ENCODE results near the gene SRPK3.

SRPK3 gene

DNA sequence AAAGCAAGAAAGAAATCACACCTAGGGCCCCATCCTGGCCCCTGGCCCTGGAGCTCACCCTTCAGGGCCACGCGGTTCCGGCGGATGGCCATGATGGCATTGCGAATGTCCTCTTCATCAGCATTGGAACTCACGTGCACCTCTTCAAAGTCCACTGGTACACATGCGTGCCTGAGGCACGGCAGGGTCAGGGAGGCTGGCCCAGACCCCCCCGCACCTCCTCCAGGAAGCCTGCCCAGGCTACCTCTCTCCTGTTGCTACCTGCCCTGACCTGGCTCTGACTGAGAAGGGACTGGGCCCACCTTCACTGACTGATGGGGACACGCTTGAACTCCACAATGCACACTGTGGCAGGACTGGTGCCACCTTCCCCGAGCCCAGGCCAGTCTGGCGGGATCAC, 8.8 kb downstream of the SRPK3 start:
- no peak for DNase-seq

DNA sequence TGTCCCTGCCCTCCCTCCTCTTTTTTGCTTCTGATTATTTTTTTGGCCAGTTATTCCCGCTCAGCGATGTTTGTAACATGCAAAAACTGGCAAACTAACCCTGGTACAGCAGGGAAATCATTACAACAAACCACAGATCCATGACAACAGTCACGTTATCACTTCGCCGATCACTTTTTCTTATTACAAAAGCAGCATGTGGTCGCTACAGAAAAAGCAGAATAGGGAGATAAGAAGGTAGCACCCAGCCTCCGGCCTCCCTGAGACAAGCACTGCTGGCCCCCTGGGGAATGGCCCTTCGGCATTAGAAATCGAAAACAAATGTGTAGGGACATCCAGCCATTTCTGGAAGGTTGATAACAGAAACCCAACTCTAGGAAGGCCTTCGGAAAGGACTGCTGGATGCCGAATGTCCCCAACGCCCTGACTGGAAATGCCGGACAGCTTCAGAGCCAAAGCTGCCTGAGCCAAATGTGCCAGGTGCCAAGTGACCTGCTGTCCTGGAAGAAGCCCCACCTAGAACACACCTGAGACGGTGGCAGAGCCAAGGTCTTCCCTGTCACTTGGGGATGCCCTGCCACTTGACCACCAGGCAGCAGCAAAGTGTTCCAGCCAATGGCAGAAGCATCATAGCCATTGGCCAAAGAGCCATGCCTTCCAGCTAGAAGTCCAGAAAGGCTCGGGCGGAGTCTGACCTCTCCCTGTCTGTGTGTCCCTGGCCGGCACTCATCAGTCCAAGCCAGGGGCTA, 10.4 kb downstream of the SRPK3 start:
- no peak for DNase-seq

DNA sequence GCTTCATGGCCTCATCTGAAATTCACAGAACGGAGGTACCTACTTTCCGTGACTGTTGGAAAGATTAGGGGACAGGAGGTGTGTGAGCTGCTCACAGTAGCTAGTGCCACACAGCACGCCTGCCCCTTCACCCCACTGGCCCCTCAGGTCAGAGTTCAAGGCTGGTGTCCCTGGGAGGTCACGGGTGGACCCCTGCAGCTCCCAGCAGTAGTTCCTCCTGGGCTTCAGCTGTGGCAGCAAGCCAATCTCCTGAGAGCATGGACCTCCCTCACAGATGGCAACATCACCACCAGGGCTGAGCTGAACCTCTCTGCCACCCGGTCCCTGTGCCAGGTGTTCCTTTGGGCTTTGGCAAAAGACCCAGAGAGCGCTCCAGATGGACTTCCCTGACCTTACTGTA, 11.5 kb downstream of the SRPK3 start:
- no peak for DNase-seq

DNA sequence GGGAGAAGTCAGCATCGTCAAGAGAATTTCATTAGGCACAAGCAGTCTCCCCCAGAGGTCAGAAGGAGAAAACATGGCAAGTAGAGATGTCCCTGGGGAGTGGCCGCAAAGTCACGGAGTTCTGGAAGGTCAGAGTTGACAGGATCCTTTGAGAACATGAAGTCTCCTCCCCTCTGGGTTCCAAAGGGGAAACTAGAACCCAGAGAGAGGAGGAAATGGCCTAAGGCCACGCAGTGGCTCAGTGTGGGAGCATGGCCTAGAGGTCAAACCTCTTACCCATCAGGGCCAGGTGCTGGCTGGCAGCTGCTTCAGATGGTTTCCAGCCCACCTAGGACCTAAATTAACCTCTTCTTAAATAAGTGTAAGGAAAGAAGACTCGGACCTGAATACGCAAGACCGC, 12.4 kb downstream of the SRPK3 start:
- DNase-seq: no peak

DNA sequence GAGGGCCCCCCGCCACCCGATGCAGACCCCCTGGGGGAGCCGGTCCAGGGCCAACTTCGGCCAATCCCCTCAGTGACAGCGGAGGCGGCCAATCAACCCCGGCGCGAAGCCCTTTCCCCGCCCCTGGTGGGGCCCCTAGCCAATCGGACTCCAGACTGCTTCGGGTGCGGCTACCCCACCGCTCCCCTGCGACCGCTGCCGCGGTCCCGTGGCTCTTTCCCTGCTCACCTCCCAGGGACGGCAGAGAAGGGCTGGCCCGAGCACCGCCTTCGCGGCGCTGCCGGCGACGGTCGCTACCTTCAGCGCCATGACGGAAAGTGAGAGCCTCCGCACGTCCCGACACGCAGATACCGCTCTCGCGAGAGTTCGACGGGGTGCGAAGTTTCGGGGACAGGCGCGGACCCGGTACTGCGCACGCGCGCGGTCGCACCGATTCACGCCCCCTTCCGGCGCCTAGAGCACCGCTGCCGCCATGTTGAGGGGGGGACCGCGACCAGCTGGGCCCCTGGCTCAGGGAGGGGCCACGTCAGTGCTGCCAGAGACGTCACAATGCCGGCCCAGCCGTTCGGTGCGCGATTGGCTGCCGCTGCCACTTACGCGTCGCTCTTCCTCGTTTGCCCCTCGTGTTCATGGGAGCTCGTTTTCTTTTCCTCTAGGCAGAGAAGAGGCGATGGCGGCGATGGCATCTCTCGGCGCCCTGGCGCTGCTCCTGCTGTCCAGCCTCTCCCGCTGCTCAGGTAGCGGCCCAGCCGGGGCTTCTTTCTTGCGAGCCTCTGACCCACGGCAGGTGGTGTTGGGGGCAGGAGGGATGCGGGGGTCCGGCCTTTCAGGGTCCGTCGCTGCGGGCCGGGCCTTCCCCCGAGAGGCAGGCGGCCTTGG, 13.4 kb downstream of the SRPK3 start, which contains the start of the genes IDH3G and SSR4:
Gene IDH3G, minus strand, starts transcription at position 358 of the 879 bp plus-strand sequence. Its CDS starts 49 bp downstream, at position 309.
Gene SSR4, plus strand, starts transcription at position 651 of the 879 bp plus-strand sequence. Its CDS starts 20 bp downstream, at position 671.
- peak; percentile 90 to 92 for DNase-seq

DNA sequence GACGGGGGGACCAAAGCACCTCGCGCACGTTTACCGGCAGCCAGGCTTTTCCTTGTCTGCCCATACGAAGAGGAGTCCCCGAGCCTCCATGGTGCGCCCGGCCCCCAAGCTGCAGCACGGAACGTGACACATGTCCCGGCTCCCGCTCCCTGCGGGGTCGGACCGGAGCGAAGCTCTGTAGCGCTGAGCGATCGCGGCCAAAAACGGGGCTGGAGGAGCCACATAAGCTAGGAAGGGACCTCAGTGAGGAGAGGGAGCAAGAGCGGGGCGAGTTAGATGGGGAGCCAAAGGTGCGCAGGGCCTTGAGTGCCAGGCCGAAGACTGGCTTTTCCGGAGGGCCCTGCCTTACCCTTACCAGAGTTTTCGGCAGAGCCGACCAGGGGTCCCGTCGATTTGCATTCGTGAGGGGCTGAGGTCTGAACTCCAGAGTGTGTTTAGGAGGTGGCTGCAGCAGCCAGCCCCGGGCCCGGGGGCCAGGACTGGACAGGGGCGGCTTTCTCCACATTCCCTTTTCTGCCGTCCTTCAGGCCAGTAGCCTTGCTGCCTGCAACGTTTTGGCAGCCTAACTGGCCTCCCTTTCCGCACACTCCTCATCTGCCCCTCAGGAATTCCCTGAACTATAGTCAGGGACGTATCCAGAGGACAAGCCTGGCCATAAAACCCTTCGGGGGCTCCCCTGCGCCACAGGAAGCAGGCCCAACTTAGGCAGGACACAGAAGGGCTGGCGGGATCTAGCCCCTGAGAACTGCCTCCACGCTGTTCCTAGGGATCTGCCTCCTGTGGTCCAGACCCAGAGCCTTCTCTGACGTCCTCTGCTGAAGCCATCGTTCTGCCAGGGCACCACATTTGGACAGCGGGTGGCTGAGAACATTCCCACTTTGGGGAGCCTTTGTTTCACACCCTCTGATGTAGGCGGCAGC, 14.3 kb downstream of the SRPK3 start:
- peak in 1 of 2 donors; percentile 23 for DNase-seq

DNA sequence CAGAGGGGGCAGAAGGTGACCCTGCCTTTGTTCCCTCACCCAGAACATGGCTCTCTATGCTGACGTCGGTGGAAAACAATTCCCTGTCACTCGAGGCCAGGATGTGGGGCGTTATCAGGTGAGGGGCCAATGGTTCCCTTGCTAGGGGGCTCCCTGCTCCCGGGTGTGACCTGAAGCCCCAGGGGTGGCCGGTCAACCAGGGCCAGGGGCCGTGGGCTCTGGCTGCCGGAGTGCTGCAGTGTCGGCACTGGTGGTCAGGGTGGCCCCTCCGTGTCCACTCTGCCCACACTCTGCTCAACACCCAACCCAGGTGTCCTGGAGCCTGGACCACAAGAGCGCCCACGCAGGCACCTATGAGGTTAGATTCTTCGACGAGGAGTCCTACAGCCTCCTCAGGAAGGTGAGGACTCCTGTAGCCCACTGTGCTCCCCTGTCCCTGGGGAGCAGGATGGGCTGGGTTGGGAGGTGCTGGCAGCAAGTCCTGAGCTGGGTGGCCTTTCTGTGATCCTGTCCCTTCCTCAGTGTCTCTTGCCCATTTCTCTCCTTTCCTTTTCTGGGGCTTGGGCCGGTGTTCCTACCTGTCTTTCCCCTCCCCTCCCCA, 16.7 kb downstream of the SRPK3 start:
- no peak for DNase-seq

DNA sequence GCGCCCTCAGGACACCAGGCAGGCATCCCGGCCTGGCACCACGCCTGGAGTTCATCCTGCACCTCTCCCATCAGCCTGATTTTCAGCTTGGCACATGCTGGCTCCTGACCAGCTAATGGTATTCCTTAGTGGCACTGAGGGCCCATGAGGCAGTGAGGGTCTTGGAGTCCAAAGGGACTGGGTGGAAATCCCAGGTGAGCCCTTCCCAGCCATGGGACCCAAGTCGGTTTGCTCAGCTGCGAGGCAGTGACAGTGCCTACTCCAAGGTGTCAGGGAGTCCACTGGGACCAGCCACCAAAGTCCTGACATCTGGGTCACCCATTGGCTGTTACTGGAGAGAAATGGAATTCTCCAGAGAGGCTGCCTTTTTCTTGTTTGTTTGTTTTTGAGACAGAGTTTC, 18.5 kb downstream of the SRPK3 start:
- no peak for DNase-seq

DNA sequence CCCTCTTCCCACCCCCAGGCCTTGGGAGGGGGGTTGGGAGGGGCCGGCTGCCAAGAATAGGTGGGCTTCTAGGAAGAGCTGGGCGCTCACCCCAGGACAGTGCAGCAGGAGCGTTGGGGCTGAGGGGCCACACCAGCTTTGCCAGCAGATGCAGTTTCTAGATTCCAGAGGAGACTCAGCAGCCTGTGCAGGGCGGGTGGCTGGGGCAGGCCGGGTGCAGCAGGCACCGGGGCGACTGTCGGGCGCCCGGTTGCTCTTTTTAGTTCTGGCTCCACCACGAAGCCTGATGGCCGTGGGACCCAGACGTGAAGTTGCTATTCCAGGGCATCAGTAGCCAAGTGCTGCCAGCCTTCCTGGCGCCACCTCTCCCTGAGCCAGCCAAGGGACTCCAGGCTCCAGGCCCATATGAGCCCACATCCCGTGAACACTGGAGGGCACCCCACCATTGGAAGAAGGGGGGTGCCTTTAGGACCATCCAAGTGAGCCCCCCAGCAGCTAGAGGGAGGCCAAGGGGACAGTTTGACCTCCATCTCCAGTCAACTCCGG, 19.4 kb downstream of the SRPK3 start:
- no peak for DNase-seq

DNA sequence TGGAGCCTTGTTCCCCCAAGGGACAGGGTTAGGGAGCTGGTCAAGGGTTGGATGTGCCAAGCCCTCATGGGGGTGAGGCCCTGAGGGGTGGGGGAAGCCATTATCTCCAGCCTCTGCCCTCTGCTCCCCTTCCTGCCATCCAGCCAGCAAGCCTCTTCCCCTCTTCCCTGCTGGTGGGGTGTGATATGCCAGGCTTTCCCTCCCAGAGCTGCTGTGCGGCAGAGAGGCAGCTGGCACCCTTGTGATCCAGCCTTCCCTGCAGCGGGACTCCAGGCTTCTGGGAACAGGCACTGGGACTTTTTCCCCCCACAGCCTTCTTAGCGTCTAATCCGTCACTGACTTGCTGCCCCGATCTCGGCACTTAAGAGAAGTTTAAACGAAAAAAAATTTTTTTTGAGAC, 19.9 kb downstream of the SRPK3 start:
- no peak for DNase-seq

DNA sequence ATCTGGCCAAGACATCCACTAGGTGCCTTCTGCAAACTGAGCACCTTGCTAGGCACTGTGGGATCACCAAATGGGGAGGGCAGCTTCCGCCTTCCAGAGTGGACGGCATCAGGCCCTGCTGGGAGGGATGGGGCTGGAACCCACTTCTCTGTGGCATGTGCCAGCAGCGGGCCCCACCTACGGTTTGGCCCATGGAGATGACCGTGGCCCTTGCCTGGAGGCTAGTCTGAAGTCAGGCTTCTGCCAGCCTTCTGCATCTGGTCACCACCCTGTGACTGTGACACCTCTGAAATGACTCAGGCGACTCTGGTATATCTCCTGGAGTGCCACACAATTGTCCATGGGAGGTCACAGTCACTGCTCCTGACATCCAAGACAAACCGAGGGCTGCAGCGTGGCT, 20.8 kb downstream of the SRPK3 start:
- no peak for DNase-seq

DNA sequence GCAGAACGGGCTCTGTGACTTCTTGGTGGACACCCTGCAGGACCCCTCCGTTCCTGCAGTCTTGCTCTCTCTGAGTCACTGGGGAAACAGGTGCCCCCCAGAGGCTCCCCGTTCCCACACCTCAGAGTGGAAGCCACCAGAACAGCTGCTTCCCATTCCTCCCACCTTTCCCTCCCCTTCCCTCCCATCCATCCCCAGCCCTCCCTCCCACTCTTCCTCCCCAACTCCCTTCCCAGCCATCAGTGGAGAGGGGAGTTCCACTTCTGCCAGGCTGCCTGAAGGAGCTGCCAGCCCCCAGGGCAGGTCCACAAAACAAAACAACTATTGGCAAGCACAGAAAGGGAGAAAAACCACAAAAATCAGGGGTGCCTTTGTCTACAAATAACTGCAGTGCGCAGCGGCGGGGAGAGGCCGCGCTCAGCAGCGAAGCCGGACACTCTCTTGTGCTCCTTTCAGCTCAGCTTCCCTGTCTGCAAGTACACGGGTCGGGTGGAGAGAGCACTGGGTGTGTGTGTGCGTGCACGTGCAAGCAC, 21.7 kb downstream of the SRPK3 start:
- DNase-seq: no peak

DNA sequence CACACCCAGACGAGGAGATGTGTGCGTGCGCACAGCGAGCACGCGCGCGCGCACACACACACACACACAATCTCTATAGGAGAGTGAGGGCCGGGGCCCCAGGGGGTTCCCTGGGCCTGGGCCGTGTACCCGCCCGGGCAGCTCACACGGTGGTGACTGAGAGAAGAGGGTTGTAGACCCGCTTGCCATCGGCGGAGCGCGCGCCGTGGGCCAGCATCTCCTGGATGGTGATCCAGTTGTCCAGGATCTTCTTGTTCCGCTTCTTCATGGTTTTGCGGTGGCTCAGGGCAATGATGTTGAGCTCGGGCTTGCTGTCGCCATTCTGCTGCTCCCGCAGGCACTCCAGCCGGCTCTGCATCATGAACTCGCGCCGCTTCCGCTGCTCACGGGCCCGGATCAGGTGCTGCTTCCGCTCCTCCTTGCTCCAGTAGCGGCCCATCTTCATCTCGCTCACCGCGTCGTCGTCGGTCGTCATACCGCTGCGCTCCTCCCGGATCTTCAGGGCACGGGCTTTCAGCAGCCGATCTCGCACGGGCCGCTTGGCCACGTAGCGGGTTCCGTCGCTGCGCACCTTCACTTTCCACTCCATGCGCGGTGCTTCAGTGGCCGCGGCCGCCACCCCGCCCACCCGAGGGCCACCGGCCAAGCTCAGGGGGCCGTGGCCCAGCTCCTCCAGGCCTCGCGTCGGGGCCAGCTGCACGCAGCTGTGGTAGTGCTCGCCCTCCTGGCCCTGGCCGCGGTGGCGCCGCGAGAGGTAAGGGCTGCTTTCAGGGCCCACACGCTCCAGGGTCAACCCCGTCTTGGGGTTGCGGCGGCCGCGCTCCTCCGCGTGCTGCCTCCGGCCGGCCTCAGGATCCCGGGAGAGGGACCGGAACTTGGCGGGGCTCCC, 22.6 kb downstream of the SRPK3 start:
- no peak for DNase-seq

DNA sequence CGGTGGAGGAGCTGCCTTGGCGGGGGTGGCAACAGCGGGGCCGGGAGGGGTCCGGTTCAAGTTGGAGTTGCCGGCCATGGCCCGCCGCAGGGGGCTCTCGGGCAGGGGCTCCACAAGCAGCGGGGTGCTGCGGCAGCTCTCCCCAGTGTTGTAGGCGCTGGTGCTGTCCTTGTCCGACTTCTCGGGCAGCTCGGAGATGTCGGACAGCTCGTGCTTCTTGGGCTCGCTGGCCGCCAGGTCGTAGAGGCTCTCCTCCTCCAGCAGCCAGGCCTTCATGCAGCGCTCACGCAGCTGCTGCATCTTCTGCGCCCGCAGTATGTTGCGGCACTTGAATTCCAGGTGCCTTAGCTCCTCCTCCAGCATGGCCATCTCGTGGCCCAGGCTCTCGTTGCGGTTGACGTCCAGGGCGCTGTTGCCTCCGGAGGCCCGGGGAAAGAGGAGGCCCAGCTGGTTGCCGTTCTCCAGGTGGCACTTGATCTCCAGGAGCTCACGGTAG, 23.3 kb downstream of the SRPK3 start:
- no peak for DNase-seq

DNA sequence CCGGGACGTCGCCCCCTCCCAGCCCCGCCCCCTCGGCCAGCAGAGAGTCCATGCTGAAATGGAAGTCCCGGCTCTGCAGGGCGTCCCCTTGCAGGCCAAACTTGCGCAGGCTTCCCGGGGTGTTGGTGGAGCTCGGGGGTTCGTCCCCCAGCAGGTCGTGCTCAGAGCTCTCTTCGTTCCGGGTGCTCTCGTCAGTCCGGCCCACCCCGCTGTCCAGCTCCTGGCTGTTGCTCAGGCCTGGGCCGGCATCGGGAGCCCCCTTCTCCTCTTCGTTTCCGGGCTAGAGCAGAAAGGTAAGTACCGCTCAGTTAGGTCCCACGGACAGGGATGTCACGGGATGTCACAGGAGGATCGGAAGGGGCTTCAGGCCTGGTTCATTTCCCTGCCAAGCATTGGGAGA, 23.8 kb downstream of the SRPK3 start:
- no peak for DNase-seq

DNA sequence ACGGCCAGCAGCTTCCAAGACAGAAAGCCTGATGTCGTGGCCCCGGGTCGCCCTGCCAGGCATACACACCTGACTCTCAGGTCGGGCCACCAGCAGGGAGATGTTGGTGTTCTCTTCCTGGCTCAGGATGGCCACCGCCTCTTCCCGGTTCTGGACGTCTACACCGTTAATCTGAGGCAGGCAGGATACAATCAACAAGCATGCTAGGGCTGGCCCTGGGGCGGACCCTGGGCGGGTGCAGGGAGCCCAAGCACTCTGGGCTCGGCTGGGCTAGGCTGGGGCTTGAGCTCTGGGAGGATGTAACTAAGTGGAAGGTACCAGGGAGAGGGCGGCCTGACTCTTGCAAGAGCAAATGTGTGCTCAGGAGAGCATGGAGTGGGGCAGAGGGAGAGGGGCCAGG, 24.6 kb downstream of the SRPK3 start:
- no peak for DNase-seq

DNA sequence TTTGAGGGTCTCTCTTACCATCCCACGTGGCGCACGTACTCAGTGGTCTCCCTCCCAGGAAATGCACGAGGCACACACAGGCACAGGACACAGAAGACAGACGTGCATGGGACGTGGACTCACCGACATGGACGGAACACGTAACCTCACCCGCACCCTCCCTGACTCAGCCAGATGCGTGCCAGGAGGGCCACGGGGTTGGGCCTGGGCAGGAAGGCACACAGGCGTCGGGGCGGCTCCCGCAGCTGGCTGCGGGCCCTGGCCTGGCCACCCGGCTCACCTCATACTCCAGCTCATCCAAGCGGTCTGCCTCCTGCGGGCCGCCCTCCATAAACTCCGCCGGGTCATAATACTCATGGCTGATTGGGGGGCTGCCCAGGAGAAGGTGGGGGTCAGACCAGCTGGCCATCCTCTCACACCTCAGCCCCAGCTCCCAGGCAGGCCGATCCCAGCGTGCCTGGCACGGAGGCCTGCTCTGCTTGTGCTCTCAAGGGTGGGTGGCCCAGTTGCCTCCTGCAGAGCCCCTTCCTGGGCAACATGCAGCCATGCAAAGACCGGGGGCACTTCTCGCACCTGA, 26.2 kb downstream of the SRPK3 start:
- DNase-seq: no peak

DNA sequence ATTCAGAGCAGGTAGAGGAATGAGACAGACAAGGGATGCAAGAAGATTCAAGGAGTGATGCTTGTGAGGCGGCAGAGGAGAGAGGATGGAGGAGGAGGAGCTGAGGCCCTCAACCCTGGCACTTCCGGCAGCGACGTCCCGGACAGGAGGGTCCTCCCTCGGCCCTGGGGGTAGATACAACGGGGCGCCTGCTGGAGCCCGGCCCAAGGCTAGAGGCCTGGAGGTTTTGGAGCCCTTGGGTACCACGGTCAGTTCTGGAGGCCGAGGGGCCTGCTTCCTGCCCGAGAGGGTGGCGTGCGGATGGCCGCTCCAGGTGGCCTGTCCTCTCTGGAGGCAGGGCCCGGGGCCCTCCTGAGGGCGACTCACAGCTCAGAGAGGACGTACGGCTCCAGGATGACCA, 27.1 kb downstream of the SRPK3 start:
- no peak for DNase-seq

DNA sequence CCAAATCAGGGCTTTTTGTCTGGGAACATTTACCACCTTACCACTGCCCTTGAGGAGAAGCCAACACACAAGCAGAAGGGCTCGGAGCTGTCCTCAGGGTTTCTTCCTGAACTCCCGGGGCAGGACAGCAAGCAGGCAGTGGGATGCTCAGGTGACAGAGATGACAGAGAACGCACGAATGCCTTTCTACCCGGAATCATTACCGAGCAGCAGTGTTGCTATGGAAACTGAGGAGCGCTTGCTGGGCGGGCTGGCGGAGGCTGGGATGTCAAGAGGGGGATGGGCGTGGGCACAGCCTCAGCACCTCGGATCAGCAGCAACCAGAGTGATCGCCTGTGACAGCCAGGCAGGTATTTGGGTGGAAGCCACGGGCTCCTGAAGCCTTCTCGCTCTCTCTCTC, 31.4 kb downstream of the SRPK3 start:
- DNase-seq: no peak

DNA sequence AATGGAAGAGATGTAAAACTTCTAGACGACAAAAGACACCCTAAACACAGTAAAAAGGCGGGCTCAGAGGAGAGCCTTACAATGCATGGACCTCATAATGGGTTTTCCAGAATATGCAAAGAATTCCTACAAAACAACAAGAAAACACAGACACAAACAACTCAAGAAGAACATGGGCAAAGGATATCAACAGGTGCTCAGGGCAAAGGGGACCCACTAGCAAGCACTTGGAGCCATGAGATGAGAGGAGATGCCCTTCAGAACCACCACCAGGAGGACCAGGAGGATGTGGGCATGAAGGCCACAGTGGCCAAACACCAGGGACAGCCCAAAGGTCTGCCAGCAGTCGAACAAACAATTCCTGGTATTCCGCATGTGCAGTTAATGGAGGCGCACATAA, 32.3 kb downstream of the SRPK3 start:
- DNase-seq: no peak

Measured in activated CD4-positive, alpha-beta T cell treated with anti-CD3 and anti-CD28 coated beads for 4 hours (primary cell).